HG03196 (cell line): ENCODE data around the gene RAET1L.
"Not testable (repeated sequence)": the region's sequence is repeated elsewhere in the genome, so short reads cannot be mapped to it uniquely, and the experiment has no call there.

Experiments used
- ATAC-seq: cut with Tn5 transposase; IDR thresholded peaks from one replicate; pipeline ENCODE4 v1.9.1; 2021; ENCODE audit not compliant: unreplicated experiment

RAET1L gene

DNA sequence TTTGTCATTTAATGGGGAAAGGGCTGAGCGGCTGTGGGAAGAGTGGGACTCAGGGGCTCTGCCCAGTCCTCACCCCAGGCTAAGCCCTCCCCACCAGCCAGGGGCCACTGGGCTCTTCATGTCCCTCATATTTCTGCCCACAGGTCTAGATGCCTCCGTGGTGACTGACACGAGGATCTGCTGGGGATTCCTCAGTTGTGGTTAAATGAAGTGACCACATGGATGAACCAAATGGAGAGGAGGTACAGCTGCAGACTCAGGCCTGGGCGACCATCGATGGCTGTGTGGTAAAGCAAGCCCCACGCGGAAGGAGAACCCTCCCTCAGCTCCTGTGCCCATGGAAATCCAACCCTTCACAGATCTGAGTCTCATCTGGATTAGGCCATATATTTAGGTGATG is 29.4 kb downstream of the RAET1L start:
- no peak for ATAC-seq

GRCh38 chr6:149995235-149995750 is 30.0 kb downstream of the RAET1L start:
- no peak for ATAC-seq

- no peak for ATAC-seq
Observed at GRCh38 chr6:149991838-149992237, 33.5 kb downstream of the RAET1L start.

- not testable (repeated sequence) for ATAC-seq
Observed at GRCh38 chr6:149991472-149991795, 33.9 kb downstream of the RAET1L start.

- no peak for ATAC-seq
Observed at GRCh38 chr6:149990661-149991471, 34.5 kb downstream of the RAET1L start.

DNA sequence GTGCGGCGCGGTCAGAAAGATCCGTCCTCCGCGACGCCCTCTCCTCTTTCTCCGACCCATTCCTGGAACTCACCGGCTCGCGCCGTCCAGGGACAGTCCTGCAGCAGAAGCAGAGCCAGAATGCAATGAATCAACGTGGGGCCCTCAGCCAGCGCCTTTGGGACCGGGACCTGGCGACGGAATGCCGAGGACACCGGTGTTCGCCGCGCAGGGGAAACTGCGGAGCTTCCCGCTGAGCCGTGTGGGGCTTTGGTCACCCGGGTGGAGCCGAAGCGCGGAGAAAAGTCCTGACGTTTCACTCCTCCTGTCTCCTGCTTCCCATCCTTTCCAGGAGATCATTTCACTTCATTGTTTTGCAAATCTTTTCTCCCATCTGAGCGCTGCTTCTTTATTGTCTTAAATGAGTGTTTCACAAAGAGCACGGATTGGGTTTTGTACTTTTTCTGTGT is 35.1 kb downstream of the RAET1L start:
- ATAC-seq = no peak

- no peak for ATAC-seq
Observed at GRCh38 chr6:149988550-149989346, 36.6 kb downstream of the RAET1L start.

GRCh38 chr6:149987602-149988107 is 37.7 kb downstream of the RAET1L start:
- no peak for ATAC-seq

DNA sequence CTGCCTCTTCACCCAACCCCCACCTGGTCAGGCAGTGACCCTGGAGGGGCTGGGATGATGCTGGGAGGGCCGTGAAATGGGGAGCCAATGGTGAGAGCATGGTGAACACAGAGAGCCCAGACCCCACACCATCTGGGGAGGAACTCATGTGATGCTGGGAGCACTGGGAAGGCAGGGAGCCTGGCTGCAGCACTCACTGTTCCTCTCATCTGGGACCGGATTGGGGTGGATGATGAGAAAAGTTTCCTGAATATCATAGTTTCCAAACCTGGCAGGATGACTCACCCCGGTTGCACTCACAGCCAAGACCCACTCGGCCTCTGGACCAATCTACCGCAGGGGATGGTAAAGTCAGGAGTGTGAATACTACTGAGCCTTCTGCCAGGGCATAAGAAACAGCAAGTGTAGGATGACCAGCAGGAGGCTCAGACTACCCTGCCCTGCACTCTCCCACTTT is 39.8 kb downstream of the RAET1L start:
- no peak for ATAC-seq

- ATAC-seq = no peak
Observed at GRCh38 chr6:149984773-149985172, 40.6 kb downstream of the RAET1L start.

DNA sequence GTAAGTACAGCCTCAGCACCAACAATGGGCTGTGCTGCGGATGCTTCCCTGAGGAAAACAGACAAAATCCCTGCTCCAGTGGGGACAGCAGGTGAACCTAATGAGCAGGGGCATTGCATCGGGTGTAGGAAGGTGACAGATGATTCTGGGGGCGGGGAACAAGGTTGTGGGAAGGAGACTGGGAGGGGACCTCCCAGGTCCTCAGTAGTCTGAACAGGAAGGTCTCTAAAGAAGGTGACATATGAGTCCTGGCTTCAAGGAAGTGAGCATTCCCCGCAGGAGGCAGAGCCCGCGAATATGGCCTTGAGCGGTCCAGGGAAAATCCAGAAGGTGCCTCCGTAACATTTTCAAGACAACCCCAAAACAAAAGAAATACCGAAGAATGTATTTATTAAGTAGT is 42.2 kb downstream of the RAET1L start:
- ATAC-seq = no peak

DNA sequence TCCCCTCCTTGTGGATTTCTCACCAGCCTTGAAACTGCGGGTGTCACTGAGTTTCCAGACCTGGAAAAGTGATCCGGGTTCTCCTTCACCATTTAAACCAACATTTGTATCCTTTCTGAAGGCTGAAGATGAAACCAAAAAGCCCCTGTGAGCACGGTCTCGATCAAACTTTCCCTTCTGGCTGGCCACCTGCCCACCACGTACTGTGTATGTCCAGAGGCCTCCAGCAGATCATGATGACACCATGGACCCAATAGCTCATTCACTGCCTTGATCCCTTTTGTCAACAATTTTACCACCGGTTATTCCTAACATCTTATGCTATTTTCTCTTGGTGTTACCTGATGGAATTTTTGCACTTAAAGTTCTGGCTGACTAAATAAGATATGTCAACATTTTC is 46.0 kb downstream of the RAET1L start:
- ATAC-seq = no peak

DNA sequence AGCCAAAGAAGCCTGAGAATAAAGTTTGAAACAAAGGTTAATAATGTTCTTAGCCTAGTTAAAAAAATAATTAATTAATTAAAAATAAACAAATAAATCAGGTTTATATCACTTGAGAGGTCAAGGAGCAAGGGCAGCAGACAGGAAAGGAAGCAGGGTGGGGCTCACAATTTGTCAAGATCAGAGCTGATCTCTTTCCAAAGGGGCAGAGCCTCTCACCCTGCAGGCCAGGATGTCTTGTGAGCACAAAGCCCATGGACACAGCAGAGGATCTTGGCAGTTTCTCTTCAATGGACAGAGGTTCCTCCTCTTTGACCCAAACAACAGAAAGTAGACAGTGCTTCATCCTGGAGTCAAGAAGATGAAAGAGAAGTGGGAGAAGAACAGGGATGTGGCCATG is 46.7 kb downstream of the RAET1L start:
- no peak for ATAC-seq

DNA sequence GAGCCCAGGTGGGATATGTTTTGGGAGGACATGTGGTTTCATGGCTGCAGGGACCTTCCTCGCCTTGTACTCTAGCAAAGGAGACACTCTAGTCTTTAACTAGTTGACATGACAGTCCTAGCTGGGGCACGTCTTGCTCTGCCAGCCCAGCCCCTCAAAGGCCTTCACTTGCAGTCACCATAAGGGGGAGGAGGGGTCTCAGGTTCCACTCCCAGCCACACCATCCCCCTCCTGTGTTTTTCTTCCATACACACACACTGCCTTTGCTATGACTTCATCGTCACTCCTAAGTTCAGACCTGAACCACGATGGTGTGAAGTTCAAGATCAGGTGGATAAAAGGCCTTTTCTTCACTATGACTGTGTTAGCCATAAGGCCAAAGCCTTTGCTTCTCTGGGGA is 48.1 kb downstream of the RAET1L start:
- no peak for ATAC-seq

DNA sequence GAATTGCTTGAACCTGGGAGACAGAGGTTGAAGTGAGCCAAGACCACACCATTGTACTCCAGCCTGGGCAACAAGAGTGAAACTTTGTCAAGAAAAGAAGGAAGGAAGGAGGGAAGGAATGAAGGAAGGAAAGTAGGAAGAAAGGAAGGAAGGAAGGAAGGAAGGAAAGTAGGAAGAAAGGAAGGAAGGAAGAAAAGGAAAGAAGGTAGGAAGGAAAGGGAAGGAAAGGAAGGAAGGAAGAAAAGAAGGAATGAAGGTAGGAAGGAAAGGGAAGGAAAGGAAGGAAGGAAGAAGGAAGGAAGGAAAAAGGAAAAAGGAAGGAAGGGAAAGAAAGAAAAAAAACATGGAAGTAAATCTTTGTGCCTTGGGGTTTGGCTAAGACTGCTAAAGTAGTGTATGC is 49.9 kb downstream of the RAET1L start:
- ATAC-seq = no peak

- ATAC-seq = no peak
Observed at GRCh38 chr6:149974825-149975224, 50.5 kb downstream of the RAET1L start.

DNA sequence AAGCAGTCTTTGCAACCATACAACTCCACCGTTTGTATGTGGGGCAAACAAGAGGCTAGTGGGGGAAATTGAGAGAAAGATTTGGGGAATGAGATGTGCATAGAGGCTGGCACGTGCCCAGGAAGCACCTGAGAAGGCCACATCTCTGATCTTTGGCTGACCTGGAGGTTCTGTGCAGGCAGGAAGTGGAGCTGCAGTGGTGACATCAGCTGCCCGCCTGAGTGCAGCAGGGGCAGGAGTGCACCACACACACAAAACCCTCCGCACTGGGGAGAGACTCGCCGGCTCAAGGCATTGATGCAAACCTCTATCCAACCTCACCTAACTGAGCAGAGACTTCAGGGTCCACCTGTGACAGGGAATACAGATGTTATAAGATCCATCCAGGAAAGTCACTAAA is 50.9 kb downstream of the RAET1L start:
- ATAC-seq = not testable (repeated sequence)

GRCh38 chr6:149969635-149970034 is 55.7 kb downstream of the RAET1L start:
- ATAC-seq = no peak

GRCh38 chr6:149968909-149969308 is 56.4 kb downstream of the RAET1L start:
- ATAC-seq = not testable (repeated sequence)
